GM06990 (cell line): ENCODE data around the gene PDE5A.

Experiments
- DNase-seq: peaks from one replicate; pipeline ENCODE4 v3.0.0-alpha.2; 2011; ENCODE audit not compliant: insufficient read length; ENCODE audit errors: extremely low read depth
- H3K27me3 ChIP-seq: replicated peaks from 2 replicates; pipeline ENCODE4 v1.6.0; 2011; ENCODE audit warnings: low read length; ENCODE audit not compliant: control insufficient read depth, insufficient read depth
- H3K36me3 ChIP-seq: 2 replicates; pipeline ENCODE4 v1.5.1; 2011; ENCODE audit warnings: low read length; ENCODE audit not compliant: control insufficient read depth, insufficient read depth
- H3K4me3 ChIP-seq: replicated peaks from 2 replicates; pipeline ENCODE4 v1.5.1; 2011; ENCODE audit warnings: low read depth, mild to moderate bottlenecking, control low read depth, low read length
- TF ChIP-seq, protein P1 (sequence below): IDR thresholded peaks from 2 replicates; pipeline ENCODE4 v1.5.1; 2011; ENCODE audit warnings: low read length, control low read depth, mild to moderate bottlenecking, inconsistent platforms; ENCODE audit not compliant: insufficient read depth, poor library complexity, severe bottlenecking

The PDE5A gene

DNA sequence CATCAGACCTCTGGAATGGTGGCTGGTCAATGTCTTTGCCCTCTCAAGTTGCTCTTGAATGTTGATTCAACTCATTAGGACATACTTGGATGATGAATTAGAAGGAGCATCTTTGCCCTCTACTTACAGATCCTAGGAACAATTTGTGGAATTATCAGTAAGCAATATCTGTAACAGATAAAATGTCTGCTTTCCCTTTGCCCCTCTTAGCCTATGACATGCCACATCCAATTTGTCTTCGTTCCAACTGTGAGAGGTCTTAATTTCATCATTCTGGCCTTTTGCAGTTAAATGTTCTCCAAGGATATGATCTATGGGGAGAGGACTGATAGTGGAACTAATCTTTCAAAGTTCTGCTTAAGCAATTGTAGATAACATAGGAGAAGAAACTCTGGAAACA is 148.3 kb downstream of the PDE5A start:
- DNase-seq = no peak
- Histone ChIP-seq H3K27me3 (no peaks in the 10 kb centered on the region), H3K36me3 (peaks cover 3% of the 10 kb centered on the region), H3K4me3 (no peak overlapping the region)
- TF ChIP-seq, protein P1, sequence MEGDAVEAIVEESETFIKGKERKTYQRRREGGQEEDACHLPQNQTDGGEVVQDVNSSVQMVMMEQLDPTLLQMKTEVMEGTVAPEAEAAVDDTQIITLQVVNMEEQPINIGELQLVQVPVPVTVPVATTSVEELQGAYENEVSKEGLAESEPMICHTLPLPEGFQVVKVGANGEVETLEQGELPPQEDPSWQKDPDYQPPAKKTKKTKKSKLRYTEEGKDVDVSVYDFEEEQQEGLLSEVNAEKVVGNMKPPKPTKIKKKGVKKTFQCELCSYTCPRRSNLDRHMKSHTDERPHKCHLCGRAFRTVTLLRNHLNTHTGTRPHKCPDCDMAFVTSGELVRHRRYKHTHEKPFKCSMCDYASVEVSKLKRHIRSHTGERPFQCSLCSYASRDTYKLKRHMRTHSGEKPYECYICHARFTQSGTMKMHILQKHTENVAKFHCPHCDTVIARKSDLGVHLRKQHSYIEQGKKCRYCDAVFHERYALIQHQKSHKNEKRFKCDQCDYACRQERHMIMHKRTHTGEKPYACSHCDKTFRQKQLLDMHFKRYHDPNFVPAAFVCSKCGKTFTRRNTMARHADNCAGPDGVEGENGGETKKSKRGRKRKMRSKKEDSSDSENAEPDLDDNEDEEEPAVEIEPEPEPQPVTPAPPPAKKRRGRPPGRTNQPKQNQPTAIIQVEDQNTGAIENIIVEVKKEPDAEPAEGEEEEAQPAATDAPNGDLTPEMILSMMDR = no peak

DNA sequence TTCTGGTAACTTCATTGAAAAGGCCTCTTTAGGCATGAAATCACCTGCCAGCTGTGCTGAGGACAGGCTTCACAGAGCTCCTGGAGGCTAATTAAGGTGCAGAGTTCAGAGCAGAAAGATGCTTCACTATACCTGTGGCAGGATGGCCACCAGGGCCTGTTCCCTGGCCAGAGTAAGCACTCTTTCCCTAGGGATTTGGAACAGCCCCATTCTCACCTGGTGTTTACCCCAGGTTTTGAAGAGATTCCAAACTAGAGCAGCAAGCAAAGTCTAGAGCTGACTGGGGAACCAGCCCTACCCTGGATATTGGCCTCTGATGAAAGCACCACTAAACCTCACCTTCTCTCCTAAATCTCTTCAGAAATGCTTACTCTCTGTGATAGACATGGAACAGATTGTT is 148.8 kb downstream of the PDE5A start:
- no peak overlapping the region for H3K4me3 ChIP-seq
- TF ChIP-seq, protein P1 = no peak
- no peak for DNase-seq

DNA sequence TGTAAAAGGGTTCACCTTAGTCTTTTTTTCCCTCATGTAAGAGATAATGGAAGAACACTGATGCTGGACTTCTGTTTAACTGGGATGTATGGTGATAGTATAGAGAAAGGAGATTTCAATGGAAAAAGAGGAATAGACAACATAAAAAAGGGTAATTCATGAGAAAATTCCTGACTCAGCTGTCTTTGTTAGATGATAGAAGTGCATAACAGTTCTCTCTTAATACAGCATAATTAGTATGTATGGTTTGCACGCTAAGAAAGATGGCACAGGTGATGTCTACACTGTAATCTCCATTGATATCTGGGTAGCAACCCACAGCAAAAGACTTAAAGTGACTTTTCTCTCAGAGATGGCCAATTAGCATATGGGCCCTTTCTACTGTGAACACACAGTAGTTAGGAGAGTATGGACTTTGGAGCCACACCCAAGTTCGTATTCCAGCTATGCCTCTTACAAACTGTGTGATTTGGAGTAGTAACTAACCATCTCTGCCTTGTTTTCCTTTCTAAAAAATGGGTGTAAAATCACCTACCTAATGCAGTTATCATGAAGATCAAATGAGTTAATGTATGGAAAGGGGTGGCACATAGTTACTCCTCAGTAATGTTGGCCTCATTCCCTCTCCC is 149.3 kb downstream of the PDE5A start:
- Histone ChIP-seq H3K36me3 (peaks cover 3% of the 10 kb centered on the region), H3K4me3 (no peak overlapping the region), H3K27me3 (no peaks in the 10 kb centered on the region)
- DNase-seq = no peak
- TF ChIP-seq, protein P1 = no peak

More for the DNA sequence above, 148.8 kb downstream of the PDE5A start:
- Histone ChIP-seq H3K36me3 (peaks cover 3% of the 10 kb centered on the region), H3K27me3 (no peaks in the 10 kb centered on the region)

DNA sequence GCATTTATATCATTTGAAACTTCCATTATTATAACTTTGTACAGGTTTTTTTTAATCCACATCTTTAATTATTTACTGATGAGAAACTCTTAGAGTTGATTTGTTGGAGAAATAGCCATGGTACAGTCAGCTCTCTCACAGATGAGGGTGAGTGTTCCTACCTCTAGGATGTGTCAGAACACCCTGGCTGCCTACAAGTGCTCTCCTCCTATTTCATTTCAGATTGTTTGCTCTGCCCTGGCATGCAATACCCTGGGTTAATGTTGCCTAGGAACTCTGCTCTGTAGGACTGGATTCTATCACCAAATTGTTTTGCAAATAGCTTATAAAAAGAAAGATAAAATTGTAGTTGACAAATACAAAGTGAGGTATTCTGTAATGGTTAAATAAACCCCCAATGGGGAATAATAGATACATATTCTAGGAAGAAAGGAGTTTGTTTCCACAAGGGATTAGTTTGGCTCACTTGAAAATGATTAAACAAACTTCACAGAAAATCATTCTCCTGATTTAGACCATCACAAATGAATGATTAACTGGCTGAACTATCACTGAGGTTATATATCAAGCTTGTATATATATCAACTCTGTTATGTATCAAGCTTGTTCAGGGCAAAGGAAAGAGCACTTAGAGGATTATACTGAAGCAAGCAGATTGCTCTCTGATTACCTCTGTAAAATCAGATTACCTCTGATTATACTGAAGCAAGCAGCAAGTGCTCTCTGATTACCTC is 150.0 kb downstream of the PDE5A start:
- TF ChIP-seq, protein P1 = no peak
- no peaks in the 10 kb centered on the region for H3K27me3 ChIP-seq
- DNase-seq = no peak
- H3K36me3 ChIP-seq = peaks cover 3% of the 10 kb centered on the region
- no peak overlapping the region for H3K4me3 ChIP-seq

DNA sequence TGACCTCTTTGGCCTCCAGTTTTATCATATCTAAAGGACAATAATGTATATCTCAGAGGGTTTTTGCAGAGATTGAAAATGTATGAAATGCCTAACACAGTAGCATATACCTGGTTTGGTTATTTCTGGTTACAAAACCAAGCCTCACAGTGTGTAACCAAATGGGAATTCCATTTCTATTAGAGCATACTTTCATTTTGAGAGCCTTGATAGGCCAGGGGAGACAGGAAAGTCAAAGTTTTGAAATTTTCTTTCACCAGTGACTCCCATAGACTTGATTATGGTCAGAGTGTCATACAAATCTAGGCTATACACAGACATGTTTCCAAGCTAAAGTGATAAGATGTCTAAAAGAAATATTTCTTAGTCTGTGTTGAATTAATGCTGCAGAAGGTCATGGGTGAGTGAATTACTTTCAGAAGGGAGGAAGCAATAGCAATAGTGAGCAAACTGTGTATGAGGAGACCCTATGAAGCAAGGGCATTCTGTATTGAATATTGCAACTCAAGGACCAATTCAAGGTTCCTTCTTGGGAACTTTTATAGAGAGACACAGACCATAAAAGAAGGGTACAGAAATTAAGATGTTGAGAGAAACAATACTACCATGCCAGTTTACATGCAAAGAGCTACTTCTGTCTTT is 151.1 kb downstream of the PDE5A start:
- TF ChIP-seq, protein P1 = no peak
- Histone ChIP-seq H3K36me3 (peaks cover 3% of the 10 kb centered on the region), H3K4me3 (no peak overlapping the region), H3K27me3 (no peaks in the 10 kb centered on the region)
- no peak for DNase-seq
